GM21786 (cell line): ENCODE measurements around the gene ATP6V1C2.

ENCODE experiments used
- ATAC-seq: cut with Tn5 transposase; IDR thresholded peaks from one replicate; pipeline ENCODE4 v1.9.1; 2021; ENCODE audit not compliant: unreplicated experiment

Gene ATP6V1C2

DNA sequence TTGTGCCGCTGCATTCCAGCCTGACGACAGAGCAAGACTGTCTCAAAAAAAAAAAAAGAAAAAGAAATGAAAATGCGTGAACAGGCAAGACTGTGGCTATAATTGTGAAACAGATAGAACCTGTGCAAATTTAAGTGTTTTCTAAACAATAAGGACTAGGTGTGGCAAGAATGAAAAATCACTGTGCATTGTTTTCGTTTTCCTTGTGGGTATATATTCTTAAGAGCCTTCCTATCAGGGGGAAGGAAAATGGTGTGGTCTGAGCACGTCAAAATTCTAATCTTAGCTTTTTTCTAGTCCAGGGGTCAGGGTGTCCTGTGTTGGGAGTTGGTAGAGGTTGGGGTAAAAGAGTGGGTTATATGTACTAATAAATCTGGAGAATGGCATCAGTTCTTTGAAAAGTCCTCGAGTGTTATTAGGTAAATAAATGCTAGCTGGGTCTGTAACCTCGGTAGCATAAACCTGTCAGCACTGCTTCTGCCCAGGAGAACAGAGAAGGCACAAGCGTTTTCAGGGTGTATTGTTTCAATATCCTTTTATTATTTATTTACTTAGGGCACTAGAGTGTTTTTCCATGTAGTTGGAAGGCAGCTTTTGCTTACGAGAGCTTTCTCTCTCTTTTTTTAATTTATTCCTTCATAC lies 11.6 kb downstream of the ATP6V1C2 start:
- ATAC-seq = no peak

GRCh38 chr2:10733566-10733925 lies 12.1 kb downstream of the ATP6V1C2 start:
- ATAC-seq = no peak

DNA sequence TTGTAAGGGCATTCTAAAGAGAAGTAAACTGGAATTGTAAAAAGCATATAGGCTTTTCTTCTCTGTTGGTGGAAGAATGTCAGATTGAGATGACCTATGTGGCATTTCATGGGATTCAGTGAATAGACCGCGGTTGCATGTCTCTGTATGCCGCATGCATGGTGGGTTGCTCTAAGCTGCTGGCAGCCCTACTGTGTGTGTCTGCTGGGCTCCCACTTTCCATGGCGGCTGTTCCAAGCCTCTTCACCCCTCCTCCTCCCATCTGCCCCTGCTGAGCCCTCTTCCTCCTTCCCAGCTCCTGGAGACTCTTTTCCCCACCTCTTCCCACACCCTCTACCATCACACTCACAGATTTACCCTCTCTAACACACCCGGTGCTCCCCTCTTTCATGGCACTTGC lies 12.6 kb downstream of the ATP6V1C2 start:
- no peak for ATAC-seq

DNA sequence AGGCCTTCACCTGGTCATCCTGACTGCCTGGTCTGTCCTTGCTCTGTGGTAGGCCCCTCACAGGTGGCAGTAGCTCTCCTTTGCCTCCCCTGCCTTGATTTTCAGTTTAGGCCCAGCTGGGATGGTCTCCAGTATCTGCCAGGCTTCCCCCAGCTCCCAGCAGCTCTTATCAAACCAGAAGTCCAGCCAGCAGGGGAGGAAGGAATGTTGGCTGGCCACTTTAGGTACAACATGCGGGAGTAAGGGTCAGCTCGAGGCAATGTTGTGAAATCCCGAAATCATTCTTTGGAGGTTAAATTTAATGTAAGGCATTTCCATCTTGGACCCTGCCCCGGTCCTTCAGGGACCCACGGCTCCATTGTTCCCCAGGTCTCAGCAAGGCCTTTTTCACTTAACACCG lies 16.8 kb downstream of the ATP6V1C2 start:
- no peak for ATAC-seq

DNA sequence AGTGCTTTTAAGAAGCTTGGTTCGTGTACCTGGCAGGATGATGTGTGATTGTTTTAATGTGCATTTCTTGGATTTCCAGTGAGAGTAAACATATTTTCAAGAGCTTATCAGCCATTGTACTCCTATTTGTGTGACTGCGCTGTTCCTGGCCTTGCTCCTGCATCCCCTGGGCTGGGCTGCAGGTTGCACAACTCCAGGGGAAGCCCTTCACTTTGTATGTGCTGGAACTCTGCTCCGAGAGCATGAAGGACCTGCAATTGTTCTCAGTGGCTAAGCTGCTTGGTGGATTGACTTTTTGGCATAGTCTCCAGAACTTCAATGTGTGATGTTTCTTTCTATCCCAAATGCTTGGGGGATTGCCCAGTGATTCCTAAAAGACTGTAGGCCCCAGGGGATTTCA lies 18.8 kb downstream of the ATP6V1C2 start:
- ATAC-seq = no peak

GRCh38 chr2:10741139-10741538 lies 19.7 kb downstream of the ATP6V1C2 start:
- ATAC-seq = no peak

GRCh38 chr2:10742666-10743065 lies 21.2 kb downstream of the ATP6V1C2 start:
- no peak for ATAC-seq

GRCh38 chr2:10750610-10751009 lies 29.2 kb downstream of the ATP6V1C2 start:
- no peak for ATAC-seq

GRCh38 chr2:10752236-10752635 lies 30.8 kb downstream of the ATP6V1C2 start:
- no peak for ATAC-seq

- no peak for ATAC-seq
These were observed 31.7 kb downstream of the ATP6V1C2 start for GRCh38 chr2:10753156-10753555.

DNA sequence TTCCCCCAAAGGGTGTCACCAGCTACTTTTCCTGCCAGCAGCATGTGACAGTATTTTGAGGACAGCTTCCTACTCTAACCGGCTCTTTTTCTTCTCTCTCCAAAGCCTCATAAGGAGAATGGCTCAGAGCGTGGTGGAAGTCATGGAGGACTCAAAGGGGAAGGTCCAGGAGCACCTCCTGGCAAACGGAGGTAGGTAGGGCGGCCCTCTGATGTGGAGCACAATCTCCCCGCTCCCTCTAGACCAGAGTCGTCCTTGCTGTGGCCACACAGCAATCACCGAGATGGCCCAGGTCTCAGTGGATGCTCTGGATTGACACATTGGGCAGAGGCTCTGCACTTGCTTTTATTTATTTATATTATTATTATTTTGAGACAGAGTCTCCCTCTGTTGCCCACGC lies 32.4 kb downstream of the ATP6V1C2 start:
- ATAC-seq = no peak

GRCh38 chr2:10755621-10756020 lies 34.2 kb downstream of the ATP6V1C2 start:
- ATAC-seq = no peak

GRCh38 chr2:10757814-10758286 lies 36.4 kb downstream of the ATP6V1C2 start:
- ATAC-seq = no peak

DNA sequence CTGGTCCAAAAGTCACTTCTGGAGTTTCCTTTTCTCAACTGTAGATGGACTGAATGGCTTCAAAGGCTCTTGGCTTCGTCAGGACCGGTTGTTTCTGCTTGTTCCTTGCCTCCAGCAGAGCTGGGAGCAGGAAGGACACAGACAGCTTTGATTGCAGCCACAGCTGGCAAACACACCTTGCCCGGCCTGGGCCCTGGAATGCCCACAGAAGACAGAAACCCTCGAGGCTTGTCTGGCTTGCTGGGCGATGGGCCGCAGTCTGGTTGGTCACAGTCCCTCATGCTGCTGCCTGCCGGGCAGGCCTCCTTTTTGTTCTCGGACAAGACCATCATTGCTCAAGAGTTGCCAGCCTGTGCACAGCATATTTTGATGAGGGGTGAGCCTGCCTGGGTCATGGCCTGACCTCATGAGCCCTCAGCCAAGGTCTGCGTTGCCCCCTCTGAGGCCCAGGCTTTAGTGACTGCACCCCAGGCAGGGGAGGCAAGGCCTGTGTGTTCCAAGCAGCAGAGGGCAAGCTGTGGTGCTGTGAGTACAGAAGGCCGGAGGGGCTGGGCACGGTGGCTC lies 37.8 kb downstream of the ATP6V1C2 start:
- ATAC-seq = no peak

- no peak for ATAC-seq
These were observed 39.5 kb downstream of the ATP6V1C2 start for GRCh38 chr2:10760794-10761504.

DNA sequence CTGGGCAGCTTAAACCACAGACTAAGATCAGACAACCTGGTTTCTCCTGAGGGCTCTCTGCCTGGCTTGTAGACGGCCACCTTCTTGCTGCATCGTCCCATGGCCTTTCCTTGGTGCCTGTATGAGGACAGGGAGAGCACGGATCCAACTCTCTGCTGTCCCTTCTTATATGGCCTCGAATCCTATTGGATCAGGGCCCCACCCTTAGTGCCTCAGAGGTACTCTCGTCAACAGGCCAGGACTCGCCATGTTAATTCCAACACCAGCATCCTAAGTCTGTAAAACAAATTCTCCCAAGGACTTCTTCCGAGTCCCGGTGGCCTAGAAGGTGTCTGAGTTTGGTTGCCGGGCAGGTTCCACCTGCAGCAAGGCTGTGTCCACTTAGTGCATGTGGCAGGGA lies 40.2 kb downstream of the ATP6V1C2 start:
- no peak for ATAC-seq

DNA sequence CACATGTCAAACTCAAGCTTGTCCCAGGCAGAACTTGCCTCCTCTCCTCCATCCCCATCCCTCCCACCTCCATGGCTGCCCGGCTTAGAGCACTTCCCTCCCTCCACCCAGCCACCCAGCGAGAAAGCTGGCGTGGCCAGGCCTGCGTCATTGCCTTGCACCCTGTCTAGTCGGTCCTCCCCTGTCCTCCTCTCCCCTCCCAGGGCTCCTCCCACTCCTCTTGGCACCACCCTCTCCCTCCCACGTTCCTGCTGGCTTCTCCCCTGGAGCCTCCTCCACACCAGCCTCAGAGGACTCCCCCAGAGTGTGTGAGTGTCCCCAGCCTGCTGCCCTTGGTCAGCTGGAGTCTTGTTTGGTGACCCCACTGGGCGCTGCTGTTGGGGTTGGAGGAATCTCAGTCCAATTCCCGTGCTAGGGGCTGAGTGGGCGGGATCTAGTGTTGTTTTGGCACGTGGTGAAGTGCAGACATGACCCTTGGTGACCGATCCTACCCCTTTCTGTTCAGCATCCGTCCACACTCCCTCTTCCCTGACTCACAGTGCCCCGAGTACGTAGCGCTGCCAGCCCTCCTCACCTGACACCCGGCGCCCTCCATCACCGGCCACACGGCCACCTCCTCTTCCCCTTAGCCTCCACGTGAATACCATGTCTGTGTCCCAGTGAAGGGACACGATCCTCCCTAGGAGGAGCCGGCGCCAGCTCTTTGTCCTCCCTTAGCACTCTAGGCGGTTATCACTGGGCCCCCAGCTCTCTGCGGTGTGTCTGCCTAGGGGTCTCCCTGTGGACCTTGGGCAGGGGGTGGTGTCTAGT lies 41.4 kb downstream of the ATP6V1C2 start:
- no peak for ATAC-seq

- no peak for ATAC-seq
These were observed 42.0 kb downstream of the ATP6V1C2 start for GRCh38 chr2:10763461-10763800.

DNA sequence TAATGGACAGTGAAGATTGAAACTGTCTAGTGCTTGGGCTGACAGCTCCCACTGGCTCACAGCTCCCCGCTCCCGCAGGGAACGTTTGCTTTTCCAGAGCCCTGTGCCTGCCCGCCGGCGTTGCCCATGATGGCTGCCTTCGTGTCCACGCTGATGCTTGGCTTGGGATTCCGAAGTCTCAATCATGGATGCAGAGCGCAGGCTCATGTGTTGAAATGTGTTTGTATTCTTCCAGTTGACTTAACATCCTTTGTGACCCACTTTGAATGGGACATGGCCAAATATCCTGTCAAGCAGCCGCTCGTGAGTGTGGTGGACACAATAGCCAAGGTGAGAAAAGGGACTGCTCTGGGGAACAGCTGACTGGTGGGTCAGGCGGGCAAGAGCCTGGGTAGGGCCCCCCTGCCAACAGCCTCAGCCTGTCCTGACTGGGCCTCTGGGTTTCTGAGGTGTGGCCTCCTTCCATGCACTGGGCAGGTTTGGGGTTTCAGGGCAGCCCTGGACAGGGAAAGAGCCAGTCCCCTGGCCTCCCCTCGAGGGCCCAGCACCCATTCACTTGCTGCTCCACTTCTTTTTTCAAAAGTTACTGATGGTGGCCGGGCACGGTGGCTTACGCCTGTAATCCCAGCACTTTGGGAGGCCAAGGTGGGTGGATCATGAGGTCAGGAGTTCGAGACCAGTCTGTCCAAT lies 42.8 kb downstream of the ATP6V1C2 start:
- no peak for ATAC-seq

DNA sequence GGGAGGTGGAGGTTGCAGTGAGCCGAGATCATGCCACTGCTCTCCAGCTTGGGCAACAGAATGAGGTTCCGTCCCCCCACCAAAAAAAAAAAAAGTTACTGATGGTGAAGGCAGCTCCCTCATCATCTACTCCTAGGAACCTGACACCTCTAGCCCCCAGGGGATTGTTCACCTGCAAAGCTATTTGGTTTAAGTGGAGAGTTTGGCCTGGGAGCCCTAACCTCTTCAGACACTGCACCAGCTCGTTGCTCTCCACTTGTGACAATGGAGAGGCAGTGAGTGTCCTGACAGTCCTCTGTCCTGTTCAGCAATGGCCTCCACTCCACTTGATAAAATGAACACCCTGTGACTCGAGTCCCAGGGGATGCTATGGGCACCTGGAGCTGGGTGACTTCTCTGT lies 43.5 kb downstream of the ATP6V1C2 start:
- no peak for ATAC-seq

GRCh38 chr2:10765461-10765860 lies 44.0 kb downstream of the ATP6V1C2 start:
- no peak for ATAC-seq
